ENCODE measurements around the gene PYY. TPM values are rescaled to one million over a fixed set of nuclear protein-coding genes. Genes with fewer than 3 reads are reported as not detected.
"Not testable (repeated sequence)": the region's sequence is repeated elsewhere in the genome, so short reads cannot be mapped to it uniquely, and the experiment has no call there.

PYY gene
- total RNA-seq, 1 donor from 2014 or later: not detected

DNA sequence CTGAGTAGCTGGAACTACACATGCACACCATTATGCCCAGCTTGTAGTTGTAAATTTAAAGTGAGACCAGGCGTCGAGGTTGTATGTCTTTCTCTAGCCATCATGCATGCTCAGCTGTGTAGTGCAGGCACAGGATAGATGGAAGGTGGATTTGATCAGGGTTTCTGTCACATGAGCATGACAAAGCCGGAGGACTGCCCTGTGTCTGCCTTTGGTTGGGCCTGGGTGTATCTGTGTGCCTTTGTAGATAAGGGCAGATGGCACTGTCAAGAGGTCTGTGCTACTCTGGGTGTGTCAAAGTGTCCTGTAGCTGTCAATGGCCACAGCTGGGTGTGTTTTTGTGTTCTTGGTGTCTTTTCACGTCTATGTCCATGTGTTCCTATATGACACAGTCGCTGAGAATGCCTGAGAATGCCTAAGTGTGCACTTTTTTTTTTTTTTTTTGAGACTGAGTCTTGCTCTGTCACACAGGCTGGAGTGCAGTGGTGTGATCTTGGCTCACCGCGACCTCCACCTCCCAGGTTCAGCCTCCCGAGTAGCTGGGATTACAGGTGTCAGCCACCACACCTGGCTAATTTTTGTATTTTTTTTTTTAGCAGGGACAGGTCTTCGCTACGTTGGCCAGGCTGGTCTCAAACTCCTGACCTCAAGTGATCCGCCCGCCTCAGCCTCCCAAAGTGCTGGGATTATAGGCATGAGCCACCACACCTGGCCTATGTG, 46.6 kb upstream of the PYY start:
- H3K4me1 ChIP-seq: peaks cover 12% of the 10 kb centered on the region
- H3K9me3 ChIP-seq: no peaks in the 10 kb centered on the region
- no peak overlapping the region for H3K4me3 ChIP-seq
- no peaks in the 10 kb centered on the region for H3K36me3 ChIP-seq
- H3K27ac ChIP-seq: no peak overlapping the region
- intact Hi-C loops (cut with DNase I): no loop called here
- no peak for TF ChIP-seq POLR2A (IDR thresholded peaks at IDR 0.05)
- DNase-seq (ENCODE audit: extremely low spot score in 2 of 2): no peak
- no peaks in the 10 kb centered on the region for H3K27me3 ChIP-seq

DNA sequence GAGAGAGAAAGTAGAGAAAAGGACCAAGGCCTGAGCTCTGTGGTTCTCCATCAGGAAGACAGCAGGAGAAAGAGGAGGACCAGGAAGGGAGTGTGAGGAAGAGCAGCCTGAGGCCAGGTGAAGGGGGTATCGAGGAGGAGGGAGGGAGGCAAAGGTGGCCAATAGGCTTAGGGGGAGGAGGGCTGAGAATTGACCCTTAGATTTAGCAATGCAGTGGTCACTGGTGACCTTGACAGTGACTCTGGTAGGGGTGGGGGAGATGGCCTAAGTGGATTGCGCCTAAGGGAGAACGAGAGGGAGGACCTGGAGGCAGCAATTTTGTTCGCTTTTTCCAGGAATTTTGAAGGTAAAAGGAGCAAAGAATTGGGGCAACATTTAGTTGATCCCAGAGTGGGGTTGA, 45.3 kb upstream of the PYY start:
- intact Hi-C loops (cut with DNase I): loop anchor here (5.0 kb wide), 1 partner anchor 57 kb away; the partner anchor contains the start of gene PPY

DNA sequence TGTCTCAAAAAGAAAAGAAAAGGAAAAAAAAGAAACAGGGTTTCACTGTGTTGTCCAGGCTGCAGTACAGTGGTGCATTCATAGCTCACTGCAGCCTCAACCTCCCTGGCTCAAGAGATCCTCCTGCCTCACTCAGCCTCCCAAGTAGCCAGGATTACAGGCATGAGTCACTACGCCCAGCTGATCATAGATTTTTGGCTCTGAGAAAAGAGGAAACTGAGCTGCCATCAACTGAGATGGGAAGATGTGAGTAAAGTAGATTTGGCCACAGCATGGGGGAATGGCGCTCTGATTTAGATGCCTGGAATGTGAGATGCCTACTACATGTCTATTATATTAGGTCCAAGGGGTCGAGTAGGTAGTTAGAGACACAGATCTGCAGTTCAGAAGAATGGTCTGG, 44.8 kb upstream of the PYY start:
- Histone ChIP-seq H3K9me3 (no peaks in the 10 kb centered on the region), H3K36me3 (no peaks in the 10 kb centered on the region), H3K4me1 (peaks cover 5% of the 10 kb centered on the region), H3K27ac (no peak overlapping the region), H3K4me3 (no peak overlapping the region), H3K27me3 (no peaks in the 10 kb centered on the region)
- no peak for TF ChIP-seq POLR2A (IDR thresholded peaks at IDR 0.05)
- no peak for TF ChIP-seq POLR2AphosphoS5 (IDR thresholded peaks at IDR 0.05; ENCODE audit: insufficient read depth in 1 of 2, low read depth in 1 of 2)
- TF ChIP-seq, protein P1, sequence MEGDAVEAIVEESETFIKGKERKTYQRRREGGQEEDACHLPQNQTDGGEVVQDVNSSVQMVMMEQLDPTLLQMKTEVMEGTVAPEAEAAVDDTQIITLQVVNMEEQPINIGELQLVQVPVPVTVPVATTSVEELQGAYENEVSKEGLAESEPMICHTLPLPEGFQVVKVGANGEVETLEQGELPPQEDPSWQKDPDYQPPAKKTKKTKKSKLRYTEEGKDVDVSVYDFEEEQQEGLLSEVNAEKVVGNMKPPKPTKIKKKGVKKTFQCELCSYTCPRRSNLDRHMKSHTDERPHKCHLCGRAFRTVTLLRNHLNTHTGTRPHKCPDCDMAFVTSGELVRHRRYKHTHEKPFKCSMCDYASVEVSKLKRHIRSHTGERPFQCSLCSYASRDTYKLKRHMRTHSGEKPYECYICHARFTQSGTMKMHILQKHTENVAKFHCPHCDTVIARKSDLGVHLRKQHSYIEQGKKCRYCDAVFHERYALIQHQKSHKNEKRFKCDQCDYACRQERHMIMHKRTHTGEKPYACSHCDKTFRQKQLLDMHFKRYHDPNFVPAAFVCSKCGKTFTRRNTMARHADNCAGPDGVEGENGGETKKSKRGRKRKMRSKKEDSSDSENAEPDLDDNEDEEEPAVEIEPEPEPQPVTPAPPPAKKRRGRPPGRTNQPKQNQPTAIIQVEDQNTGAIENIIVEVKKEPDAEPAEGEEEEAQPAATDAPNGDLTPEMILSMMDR (IDR thresholded peaks at IDR 0.05): no peak
- intact Hi-C loops (cut with DNase I): loop anchor here (5.0 kb wide), 1 partner anchor 56 kb away; the partner anchor contains the start of gene PPY
- DNase-seq (ENCODE audit: extremely low spot score in 2 of 2): no peak

More for the DNA sequence above, 45.3 kb upstream of the PYY start:
- Histone ChIP-seq H3K36me3 (no peaks in the 10 kb centered on the region), H3K27me3 (no peaks in the 10 kb centered on the region), H3K9me3 (no peaks in the 10 kb centered on the region), H3K27ac (no peak overlapping the region), H3K4me3 (no peak overlapping the region), H3K4me1 (peaks cover 5% of the 10 kb centered on the region)
- TF ChIP-seq POLR2A (IDR thresholded peaks at IDR 0.05) (no peak), POLR2AphosphoS5 (IDR thresholded peaks at IDR 0.05; ENCODE audit: insufficient read depth in 1 of 2, low read depth in 1 of 2) (no peak)
- TF ChIP-seq, protein P1 (IDR thresholded peaks at IDR 0.05): no peak
- no peak for DNase-seq (ENCODE audit: extremely low spot score in 2 of 2)

DNA sequence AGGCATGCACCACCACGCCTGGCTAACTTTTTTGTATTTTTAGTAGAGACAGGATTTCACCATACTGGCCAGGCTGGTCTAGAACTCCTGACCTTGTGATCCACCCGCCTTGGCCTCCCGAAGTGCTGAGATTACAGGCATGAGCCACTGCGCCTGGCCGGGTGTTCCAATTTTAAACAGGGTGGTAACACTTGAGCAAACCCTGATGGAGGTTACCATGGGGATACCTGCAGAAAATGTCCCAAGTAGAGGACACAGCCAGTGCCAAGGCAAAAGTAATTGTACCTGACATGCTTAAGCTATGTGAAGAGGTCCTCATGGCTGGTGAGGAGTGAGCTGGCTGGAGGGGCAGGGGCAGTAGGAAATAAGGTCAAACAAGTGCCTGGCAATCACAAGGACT, 43.4 kb upstream of the PYY start:
- H3K4me3 ChIP-seq; H3K36me3 ChIP-seq; DNase-seq (ENCODE audit: extremely low spot score in 2 of 2); H3K27ac ChIP-seq; H3K4me1 ChIP-seq; H3K27me3 ChIP-seq; H3K9me3 ChIP-seq: not testable (repeated sequence)
- intact Hi-C loops (cut with DNase I): loop anchor here (5.0 kb wide), 1 partner anchor 55 kb away; the partner anchor contains the start of gene PPY

DNA sequence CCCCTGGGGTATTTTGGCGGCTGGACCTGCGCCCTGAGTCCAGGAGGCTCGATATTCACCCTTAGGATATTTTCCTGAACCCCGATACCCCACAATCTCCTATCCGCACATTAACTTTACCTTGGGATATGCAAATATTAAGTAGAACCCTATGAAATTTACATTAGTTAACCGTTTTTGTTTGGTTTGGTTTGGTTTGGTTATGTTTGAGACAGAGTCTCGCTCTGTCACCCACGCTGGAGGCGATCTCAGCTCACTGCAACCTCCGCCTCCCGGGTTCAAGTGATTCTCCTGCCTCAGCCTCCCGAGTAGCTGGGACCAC, 41.4 kb upstream of the PYY start:
- Histone ChIP-seq H3K4me1 (peaks cover 5% of the 10 kb centered on the region), H3K9me3 (no peaks in the 10 kb centered on the region), H3K4me3 (no peak overlapping the region), H3K27me3 (no peaks in the 10 kb centered on the region), H3K27ac (no peak overlapping the region), H3K36me3 (no peaks in the 10 kb centered on the region)
- TF ChIP-seq, protein P1 (IDR thresholded peaks at IDR 0.05): peak in 1 of 3 experiments; percentile 12
- TF ChIP-seq POLR2A (IDR thresholded peaks at IDR 0.05): no peak
- no peak for DNase-seq (ENCODE audit: extremely low spot score in 2 of 2)
- intact Hi-C loops (cut with DNase I): loop anchor here (5.0 kb wide), 1 partner anchor 53 kb away; the partner anchor contains the start of gene PPY
